G401 (cell line): ENCODE data around the gene SLC27A5. TPM values are rescaled to one million over a fixed set of nuclear protein-coding genes. Genes with fewer than 3 reads are reported as not detected.
"Not testable (repeated sequence)": the region's sequence is repeated elsewhere in the genome, so short reads cannot be mapped to it uniquely, and the experiment has no call there.

Experiments used
- DNase-seq: peaks from one replicate; pipeline ENCODE4 v3.0.0-alpha.2; 2015; ENCODE audit warnings: low spot score
- in situ Hi-C: cut with HindIII; loops from 2 replicates; pipeline ENCODE4 v1.10.0; 2016; ENCODE audit warnings: low sequenced_read_pairs, mixed read lengths
- total RNA-seq: library from RNA; depleted of rRNA; stranded (reverse); fragments of >200 nt; shearing (Covaris generic); gene quantifications from 2 replicates; pipeline ENCODE4 v1.2.3, GENCODE V29; 2014

The SLC27A5 gene
- total RNA-seq, 1 experiment from 2014 or later, result 12.0 TPM

GRCh38 chr19:58510084-58510862 lies 1.5 kb downstream of the SLC27A5 start:
- in situ Hi-C loops, result no loop called here
- no peak for DNase-seq

DNA sequence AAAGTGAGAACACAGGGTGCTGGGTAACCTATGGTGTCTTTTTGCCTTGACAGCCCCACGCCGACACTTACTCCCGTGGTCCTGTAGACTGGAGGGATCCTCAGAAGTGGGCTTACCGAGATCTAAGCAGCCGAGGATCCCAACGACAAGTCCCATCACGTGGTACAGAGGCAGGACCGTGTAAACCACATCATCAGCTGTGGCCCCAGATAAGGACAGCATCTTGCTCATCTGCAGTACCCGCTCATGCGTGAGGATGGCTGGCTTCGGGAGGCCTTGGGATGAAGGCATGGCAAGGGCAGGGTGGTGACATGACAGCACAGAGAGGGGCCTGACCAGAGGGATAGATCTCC lies 2.1 kb downstream of the SLC27A5 start:
- no peak for DNase-seq
- in situ Hi-C loops, result no loop called here

- DNase-seq, in situ Hi-C loops: not testable (repeated sequence)
Observed at GRCh38 chr19:58507602-58508223, 4.1 kb downstream of the SLC27A5 start.

DNA sequence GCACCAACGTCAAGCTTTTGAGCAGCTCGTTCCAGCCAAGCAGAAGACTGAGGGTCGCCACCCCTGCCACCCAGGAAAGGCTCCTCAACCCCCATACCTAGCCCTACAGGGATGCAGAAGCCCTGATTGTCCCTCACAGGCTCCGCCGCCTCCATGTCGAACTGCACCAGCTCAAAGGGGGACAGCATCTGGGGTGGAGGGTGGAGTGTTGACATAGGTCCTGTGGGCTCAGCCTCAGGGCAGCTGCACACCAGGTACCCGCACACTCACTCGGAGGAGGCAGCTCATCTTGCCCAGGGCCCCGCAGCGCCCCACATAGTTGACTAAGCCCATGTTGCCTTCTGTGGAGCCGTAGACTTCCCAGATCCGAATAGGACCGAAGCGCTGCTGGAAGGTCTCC lies 11.6 kb downstream of the SLC27A5 start:
- DNase-seq, result no peak
- in situ Hi-C loops, result no loop called here

- in situ Hi-C loops, result no loop called here
- DNase-seq, result peak; percentile 99
Observed at GRCh38 chr19:58499021-58499927, 12.5 kb downstream of the SLC27A5 start.

GRCh38 chr19:58498316-58499020 lies 13.3 kb downstream of the SLC27A5 start:
- DNase-seq, result no peak
- in situ Hi-C loops, result no loop called here

GRCh38 chr19:58497634-58498170 lies 14.1 kb downstream of the SLC27A5 start:
- in situ Hi-C loops, result no loop called here
- DNase-seq, result no peak

GRCh38 chr19:58492265-58492664 lies 19.5 kb downstream of the SLC27A5 start:
- DNase-seq, result no peak
- in situ Hi-C loops, result no loop called here

- DNase-seq, result no peak
- in situ Hi-C loops, result no loop called here
Observed at GRCh38 chr19:58491393-58491792, 20.4 kb downstream of the SLC27A5 start.

- in situ Hi-C loops, DNase-seq: not testable (repeated sequence)
Observed at GRCh38 chr19:58484349-58484748, 27.4 kb downstream of the SLC27A5 start.

- in situ Hi-C loops, result no loop called here
- no peak for DNase-seq
Observed at GRCh38 chr19:58483776-58484175, 28.0 kb downstream of the SLC27A5 start.

- DNase-seq, result no peak
- in situ Hi-C loops, result no loop called here
Observed at GRCh38 chr19:58482372-58482771, 29.4 kb downstream of the SLC27A5 start.

- no peak for DNase-seq
- in situ Hi-C loops, result no loop called here
Observed at GRCh38 chr19:58480831-58481230, 31.0 kb downstream of the SLC27A5 start.

GRCh38 chr19:58480481-58480830 lies 31.3 kb downstream of the SLC27A5 start:
- no peak for DNase-seq
- in situ Hi-C loops, result no loop called here

DNA sequence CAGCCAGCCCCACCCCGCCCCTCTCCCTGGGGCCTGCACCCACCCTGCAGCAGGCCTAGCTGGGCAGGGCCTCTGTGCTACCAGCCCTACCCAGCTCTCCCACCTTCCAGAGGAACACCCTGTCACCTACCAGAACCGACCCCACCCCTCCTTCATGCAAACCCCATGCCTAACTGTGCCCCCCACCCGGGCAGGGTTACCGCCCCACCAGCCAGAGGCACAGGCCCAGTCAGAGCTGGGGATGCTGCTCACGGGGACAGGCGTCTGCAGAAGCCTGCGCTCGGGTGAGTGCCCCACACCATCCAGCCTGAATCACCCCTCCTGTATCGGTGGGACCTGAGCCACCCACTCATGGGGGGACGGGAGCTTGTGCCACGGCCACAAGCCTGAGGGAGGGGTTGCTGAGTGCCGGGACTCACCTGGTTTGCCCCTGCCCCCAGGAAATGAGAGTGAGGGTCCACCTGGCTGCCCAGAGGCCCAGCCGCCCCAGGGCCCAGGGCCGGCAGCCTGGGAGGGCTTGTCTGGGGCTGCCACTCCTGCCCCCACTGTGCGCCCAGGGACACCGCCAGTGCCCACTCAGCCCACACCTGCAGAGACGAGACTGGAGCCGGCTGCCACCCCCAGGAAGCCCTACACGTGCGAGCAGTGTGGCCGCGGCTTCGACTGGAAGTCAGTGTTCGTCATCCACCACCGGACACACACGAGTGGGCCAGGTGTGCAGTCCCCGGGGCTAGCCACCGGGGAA lies 31.9 kb downstream of the SLC27A5 start:
- in situ Hi-C loops, result no loop called here
- DNase-seq, result no peak

DNA sequence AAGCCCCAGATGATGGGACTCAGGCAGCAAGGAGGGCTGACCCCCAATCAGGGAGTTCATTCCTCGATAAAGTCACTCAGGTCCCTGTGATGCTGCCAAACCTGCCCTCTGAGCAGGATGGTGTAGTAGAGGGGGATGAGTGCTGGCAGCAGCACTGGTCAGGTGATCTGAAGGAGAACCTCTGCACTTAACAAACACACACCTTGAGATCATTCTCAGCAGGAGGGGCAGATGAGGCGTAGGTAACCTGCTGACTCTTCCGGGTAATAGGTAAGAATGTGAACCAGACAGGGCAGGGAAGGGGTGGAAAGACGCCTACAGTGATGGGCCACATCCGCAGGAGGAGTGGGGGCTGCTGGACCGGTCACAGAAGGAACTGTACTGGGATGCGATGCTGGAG lies 32.5 kb downstream of the SLC27A5 start:
- in situ Hi-C loops, result no loop called here

GRCh38 chr19:58477871-58478270 lies 33.9 kb downstream of the SLC27A5 start:
- DNase-seq, result no peak
- in situ Hi-C loops, result no loop called here

More for the DNA sequence above, 32.5 kb downstream of the SLC27A5 start:
- DNase-seq, result no peak

- in situ Hi-C loops, result no loop called here
- no peak for DNase-seq
Observed at GRCh38 chr19:58477130-58477529, 34.7 kb downstream of the SLC27A5 start.
